GM19324 (cell line): ENCODE results near the gene SPEM3.

Source experiments
- ATAC-seq: cut with Tn5 transposase; IDR thresholded peaks from one replicate; pipeline ENCODE4 v1.9.1; 2021; ENCODE audit warnings: mild to moderate bottlenecking, moderate library complexity; ENCODE audit not compliant: unreplicated experiment, low FRiP score

Gene SPEM3

GRCh38 chr17:7440113-7440833, 11.6 kb downstream of the SPEM3 start:
- no peak for ATAC-seq

DNA sequence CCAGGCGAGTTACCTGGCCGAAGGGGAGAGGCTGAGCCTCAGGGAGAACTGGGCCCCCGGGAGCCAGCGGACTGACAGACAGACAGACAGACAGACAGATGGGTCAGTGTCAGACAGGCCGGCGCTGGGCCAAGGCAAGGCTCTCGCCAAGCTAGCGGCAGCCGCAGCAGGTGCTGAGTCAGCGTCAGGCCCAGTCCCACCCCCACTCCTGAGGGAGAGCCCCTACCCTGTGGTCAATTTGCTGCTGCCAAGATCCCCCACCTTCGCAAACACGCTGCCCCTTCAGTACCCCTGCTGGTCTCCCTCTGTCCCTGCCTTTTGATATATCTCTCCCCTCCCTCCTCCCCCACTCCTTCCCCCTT, 12.2 kb downstream of the SPEM3 start:
- ATAC-seq: no peak

DNA sequence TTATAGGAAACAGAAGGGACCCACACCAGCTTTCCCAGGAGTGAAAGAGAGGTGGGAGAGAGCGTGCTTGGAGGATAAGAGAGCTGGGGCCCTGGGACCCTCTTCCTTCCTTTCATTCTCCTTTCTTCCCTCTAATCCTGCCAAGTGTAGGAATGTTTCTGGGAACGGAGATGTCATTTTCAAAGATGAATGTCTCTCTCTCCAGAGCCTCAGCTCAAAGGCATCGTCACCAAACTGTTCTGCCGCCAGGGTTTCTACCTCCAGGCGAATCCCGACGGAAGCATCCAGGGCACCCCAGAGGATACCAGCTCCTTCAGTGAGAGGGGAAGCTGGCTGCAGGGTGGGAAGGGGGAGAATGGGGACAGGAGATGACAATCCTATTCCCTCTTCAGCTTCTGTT, 12.6 kb downstream of the SPEM3 start:
- no peak for ATAC-seq

- no peak for ATAC-seq
These were observed 13.5 kb downstream of the SPEM3 start for GRCh38 chr17:7442142-7442541.

DNA sequence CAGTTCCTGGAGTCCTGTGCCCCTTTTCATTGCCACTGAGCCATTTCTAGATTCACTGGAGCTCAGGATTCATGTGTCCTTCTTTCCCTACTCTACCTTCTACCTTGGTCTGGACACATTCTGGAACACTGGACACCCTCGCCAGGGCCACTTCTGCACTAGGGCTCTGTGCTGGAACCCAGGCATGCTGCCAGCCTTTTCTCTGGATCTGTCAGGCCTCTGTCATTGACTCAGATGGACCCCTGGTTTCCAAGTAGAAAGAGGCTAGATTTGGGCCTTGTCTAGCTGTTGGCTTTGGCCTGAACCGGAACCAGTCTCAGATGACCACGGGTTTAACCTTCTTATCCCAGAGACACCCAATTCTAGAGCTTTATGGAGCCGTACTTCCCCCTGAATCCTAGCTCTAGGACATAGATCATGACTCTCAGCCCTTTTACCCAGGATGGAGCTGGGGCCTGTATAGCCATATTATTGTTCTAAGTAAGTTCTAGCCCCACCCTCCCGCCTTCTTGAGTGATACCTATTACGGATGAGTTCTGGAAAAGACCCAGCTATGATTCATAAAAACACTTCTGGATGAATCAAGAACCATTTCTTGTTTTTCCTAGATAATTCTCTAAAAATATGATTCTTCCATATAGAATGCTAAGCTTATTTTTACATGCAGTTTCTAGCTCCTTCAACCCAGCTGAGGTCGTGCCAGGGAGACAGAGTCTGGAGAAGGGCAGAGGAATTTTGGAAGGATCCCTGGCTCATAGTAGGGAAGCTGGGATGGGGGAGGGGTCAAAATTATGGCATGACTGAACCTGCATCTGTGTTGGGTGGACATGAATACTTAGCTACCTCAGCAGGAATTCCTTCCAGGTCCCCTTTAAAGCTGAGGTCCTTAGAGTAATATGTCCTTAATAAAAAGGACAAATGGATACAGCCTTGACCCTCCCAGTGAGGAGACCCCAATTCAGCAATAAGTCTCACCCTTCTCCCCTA, 15.1 kb downstream of the SPEM3 start:
- no peak for ATAC-seq

GRCh38 chr17:7444682-7445618, 16.3 kb downstream of the SPEM3 start, which contains the start of gene CHRNB1:
Gene CHRNB1 (plus strand): TSS chr17:7445061. CDS start chr17:7445128, 67 bp downstream.
- no peak for ATAC-seq

- no peak for ATAC-seq
These were observed 16.9 kb downstream of the SPEM3 start for GRCh38 chr17:7445619-7445968.

- ATAC-seq: no peak
These were observed 19.8 kb downstream of the SPEM3 start for GRCh38 chr17:7448461-7448860.

GRCh38 chr17:7459961-7460545, 31.4 kb downstream of the SPEM3 start:
- ATAC-seq: no peak

DNA sequence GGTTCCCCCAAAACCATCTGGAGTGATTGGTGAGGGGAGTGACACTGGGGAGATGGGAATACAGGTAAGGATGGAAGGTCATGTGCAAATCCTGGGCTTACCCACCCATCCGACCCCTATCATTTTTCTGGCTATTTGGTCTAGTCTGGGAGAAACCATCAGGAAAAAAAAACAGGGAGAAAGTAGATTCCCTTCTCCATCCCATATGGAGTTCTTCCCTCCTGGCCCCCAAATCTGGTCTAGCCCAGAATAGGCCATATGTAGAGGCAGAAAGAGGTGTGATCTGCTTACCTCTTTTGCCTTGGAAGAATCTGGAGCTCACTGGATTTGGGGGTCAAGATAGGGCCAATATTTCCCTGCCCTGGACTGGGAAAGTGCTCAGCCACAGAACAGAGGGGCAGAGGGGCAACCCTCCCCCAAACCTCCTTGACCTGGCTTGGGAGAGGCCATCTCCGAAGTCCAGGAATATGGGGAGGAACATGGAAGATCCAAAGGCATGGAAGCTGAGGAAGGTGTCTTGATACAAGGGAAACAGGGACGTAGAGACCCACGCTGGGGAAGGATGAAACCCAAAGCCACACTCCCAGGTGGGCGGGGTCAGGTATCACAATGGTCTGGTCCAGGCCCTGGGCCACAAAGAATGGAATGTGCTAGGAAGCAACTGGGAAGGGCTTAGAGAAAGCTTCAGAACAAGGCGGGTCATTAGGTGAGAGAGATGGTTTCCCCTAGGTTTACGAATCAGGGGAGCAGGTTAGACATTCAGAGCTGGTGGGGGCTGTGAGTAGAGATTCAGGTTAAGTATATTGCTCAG, 32.4 kb downstream of the SPEM3 start:
- ATAC-seq: no peak

DNA sequence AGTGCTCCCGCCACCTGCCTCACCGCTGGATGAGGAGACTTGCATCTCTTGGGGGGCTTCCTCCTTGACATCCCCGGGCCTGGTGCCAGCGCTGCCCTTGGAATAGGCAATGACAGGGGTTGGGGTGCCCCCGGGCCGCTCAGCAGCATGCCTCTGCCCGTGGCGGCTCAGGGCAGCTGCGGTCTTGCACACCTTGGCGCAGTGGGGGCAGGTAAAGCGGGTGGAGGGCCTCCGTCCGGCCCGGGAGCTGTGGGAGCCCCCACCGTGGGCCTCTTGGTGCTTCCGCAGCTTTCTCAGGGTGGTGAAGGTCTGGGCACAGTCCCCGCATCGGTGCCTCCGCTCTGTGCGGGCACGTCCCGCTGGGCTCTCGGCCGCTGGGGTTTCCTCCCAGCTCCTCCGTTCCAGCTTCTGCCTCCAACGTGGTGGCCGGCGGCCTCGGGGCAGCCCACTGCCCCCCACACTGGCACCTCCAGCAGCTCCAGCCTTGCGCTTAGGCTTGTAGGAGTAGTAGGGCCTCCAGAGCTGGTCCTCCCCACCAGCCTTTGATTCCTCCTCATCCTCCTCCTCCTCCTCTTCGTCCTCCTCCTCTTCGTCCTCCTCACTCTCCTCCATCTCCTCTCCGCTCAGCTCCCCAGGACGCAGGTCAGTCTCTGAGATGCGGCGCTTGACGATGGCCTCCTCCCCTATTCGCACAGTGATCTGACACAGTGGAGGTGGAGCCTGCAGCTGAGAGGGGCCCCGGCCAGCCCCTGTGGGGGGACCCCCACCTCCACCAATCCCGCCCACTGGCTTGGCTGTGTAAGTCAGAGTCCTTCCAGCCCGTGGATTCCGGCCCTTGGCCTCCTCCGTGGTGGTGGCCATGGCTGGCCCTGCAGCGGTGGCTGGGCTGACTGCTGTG, 34.1 kb downstream of the SPEM3 start:
- no peak for ATAC-seq

DNA sequence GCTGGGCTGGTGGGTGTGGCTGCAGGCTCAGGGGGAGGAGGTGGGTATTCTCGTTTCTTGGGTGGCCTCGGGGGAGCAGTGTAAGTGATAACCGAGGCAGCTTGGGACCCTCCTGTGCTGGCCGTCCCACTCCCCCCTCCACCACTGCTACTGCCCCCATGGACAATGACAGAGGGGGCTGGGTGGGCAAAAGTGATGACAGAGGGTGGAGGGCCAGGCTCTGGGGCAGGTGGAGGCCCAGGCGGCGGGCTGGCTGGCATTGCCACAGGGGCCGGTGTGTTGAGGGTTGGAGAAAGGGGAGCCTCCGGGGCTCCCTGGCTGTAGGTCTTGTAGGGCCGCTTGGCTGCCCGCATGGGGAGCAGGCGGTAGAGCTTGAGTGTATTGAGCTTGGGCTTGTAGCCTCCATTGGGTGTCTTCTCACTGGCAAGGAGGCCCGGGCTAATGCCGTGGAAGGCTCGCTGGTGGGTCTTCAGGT, 34.8 kb downstream of the SPEM3 start:
- no peak for ATAC-seq

DNA sequence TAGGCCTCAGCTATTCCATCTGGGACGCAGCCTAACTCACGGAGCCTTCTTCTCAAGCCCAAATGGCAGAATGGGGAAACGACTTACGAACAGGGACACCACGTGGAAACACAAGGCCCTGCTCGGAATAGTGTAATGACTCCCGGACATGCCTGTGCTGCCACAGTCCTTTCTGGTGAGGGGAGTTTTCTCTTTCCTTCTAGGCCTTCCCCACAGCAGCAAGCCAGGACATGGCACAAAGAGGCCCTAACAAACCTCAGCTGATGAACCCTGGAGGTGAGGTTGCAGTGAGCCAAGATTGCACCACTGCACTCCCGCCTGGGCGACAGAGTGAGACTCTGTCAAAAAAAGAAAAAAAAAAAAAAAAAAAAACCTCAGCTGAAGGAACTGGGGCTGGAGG, 35.4 kb downstream of the SPEM3 start:
- no peak for ATAC-seq

GRCh38 chr17:7465597-7466275, 37.1 kb downstream of the SPEM3 start:
- no peak for ATAC-seq

DNA sequence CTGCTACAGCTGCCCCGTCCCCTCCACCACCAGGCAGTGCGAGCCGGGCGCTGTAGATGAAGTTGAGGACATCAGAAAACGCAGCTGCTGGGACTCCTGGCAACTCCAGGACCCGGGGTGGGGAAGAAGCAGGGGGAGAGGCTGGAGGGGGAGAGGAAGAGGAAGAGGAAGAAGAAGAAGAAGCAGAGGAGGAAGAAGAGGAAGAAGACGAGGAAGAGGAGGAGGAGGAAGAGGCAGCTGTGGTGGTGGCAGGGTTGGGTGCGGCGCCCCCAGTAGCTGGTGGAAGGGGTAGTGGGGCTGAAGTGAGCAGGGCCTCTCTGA, 37.6 kb downstream of the SPEM3 start:
- no peak for ATAC-seq

DNA sequence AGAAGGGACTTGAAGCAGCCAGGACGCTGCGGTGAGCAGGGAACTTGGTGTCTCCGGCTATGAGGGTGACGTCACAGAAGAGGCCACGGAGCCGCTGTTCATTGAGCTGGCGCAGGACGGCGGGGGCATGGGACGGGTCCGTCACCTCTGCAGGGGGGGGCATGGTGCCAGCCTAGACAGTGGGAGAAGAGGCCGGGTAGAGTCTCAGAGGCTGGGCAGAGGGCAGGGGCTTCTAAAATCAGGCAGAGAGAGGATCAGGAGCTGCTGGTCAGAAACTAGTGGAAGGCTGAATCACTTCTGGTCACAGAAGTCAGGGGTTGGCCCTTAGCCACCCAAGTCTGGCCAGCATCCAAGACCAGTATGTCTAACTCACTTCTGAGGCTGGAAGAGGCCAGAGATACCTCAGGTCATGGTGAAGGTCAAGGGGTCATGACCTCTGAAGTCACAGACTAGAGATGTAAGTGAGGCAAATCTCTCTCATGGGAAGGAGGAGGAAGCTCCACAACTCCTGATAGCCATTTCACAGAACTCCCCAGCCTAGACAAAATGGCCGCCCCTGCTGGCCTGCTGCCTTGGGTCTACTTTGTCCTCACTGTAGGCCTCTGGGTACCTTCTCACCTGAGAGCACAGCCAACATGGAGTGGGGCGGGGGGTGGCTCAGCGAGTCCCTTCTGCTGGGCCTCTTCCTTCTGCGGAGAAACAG, 38.1 kb downstream of the SPEM3 start:
- ATAC-seq: no peak

DNA sequence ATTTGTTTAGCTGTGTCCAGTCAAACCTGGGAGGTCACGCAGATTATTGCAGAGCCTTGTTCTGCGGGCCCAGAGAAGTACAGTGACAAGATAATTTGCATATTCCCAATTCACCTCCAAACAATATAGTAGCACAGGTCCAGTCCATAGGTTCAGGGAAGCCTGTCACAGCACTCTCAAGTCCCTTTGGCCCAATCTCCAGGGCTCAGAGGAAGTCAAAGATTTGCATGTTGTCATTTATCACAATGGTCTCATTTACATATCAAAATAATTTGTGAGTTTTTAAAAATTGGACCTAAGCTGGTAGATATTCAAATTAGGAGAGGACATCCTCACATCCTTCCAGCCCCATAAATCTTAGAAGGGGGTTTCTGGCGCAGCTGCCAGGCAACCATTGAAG, 38.8 kb downstream of the SPEM3 start:
- ATAC-seq: no peak
